HG03575 (cell line): ENCODE measurements around the gene PPFIA1.
"Not testable (repeated sequence)": the region's sequence is repeated elsewhere in the genome, so short reads cannot be mapped to it uniquely, and the experiment has no call there.

Experiments used
- ATAC-seq: cut with Tn5 transposase; IDR thresholded peaks from one replicate; pipeline ENCODE4 v1.9.1; 2021; ENCODE audit not compliant: unreplicated experiment, insufficient number of reproducible peaks, low FRiP score; ENCODE audit errors: extremely low read depth

The PPFIA1 gene

GRCh38 chr11:70250876-70251658 is 19.4 kb upstream of the PPFIA1 start:
- no peak for ATAC-seq

- ATAC-seq = no peak
Measured at GRCh38 chr11:70251659-70252321, 18.7 kb upstream of the PPFIA1 start.

GRCh38 chr11:70252844-70253243 is 17.6 kb upstream of the PPFIA1 start:
- ATAC-seq = no peak

- no peak for ATAC-seq
Measured at GRCh38 chr11:70255477-70256116, 14.9 kb upstream of the PPFIA1 start.

DNA sequence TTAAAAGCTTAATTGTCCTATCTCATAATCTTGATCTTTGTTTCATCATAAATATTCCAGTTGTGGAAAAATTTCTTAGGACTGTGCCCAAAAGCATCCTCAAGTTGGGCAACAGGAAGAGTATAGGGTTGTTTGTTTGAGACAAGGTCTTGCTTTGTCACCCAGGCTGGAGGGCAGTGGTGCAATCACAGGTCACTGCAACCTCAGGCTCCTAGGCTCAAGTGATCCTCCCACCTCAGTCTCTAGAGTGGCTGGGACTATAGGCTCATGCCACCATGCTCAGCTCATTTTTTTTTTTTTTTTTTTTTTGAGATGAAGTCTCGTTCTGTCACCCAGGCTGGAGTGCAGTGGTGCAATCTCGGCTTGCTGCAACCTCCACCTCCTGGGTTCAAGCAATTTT is 11.4 kb upstream of the PPFIA1 start:
- ATAC-seq = not testable (repeated sequence)

DNA sequence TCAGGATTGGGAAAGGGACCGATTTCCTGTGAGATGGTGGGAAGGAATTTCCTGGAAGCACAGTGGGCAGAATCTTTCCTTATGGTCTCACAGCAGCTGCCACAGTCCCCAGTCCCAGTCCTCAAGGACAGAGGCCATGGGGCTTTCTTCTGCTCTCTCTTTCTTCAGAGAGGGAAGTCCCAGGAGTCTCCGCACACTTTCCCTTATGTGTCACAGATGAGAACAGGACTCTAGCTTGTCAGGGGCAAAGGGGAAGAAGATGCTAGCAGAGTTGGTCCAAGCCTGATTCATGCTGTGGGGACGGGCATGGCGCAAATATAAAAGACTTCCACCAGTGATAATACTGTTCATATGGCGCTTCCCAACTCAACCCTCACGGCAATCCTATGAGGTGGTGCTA is 7.5 kb upstream of the PPFIA1 start:
- no peak for ATAC-seq

- ATAC-seq = no peak
Measured at GRCh38 chr11:70263363-70263762, 7.1 kb upstream of the PPFIA1 start.

- ATAC-seq = no peak
Measured at GRCh38 chr11:70265341-70265740, 5.1 kb upstream of the PPFIA1 start.

- ATAC-seq = no peak
Measured at GRCh38 chr11:70267405-70267950, 3.0 kb upstream of the PPFIA1 start.

GRCh38 chr11:70268526-70268925 is 2.0 kb upstream of the PPFIA1 start:
- ATAC-seq = no peak

GRCh38 chr11:70270877-70271648 is 573 bp downstream of the PPFIA1 start:
- no peak for ATAC-seq

DNA sequence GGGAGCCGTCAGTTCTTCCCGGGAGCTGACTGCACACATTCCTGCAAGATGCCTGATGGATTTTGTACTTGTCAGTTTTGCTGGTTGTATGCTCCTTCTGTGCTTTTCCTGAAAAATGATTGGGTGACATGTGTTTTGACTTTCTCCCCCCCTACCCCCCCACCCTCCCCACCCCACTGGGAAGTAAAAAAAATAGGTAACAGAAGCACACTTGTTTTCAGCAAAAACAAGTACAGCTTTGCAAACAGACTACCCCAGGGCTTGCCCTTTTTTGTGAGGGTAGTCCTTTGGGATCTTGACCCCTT is 1.1 kb downstream of the PPFIA1 start:
- ATAC-seq = no peak

- ATAC-seq = no peak
Measured at GRCh38 chr11:70272009-70272408, 1.5 kb downstream of the PPFIA1 start.

DNA sequence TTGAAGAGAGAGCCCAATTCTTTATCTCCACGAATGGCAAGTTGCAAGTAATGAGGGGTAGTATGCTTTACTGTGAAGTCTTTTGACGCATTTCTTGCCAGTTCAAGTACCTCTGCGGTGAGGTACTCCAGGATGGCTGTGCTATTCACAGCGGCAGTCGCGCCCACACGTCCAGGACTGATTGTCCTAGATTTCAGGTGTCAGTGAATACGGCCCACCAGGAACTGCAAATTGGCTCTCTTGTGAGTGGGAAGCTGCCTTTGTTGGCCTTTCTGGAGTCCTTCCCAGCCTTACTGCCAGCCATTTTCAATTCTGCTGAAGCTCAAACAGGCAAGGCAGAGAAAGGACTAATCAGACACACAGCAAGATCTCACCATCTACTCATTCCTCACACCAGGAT is 8.5 kb downstream of the PPFIA1 start:
- no peak for ATAC-seq

- no peak for ATAC-seq
Measured at GRCh38 chr11:70281156-70281609, 10.7 kb downstream of the PPFIA1 start.

- no peak for ATAC-seq
Measured at GRCh38 chr11:70282012-70282411, 11.5 kb downstream of the PPFIA1 start.

DNA sequence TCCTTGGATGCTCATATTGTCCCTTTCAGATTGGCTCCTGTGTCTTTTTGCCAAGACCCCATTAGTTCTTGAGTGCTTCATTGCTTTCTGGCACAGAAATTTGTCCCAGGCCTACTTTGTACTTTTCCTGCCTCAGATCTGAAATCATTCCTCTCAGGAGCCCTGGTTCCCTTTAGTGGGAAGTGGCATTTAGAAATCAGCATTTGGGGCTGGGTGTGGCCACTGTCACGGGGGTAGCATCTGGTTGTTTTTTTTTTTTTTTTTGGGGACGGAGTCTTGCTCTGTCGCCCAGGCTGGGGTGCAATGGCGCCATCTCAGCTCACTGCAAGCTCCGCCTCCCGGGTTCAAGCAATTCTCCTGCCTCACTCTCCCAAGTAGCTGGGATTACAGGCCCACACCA is 18.2 kb downstream of the PPFIA1 start:
- ATAC-seq = no peak

DNA sequence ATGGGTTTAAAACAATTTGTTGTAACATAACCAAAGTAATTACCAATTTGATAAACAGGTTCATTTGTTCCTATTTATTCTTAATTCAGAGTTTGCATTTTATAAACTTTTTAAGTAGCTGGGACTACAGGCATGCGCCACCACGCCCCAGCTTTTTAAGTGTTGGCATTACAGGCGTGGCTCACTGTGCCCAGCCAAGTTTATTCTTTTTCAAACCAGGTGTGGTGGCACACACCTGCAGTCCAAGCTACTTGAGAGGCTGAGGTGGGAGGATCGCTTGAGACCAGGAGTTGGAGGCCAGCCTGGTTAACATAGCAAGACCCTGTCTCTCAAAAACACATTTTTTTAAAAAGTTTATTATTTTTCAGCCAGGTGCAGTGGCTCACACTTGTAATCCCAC is 19.1 kb downstream of the PPFIA1 start:
- ATAC-seq = no peak

GRCh38 chr11:70290361-70291065 is 20.0 kb downstream of the PPFIA1 start:
- ATAC-seq = no peak
